ENCODE data around the gene ST8SIA6.

ST8SIA6 gene

GRCh38 chr10:17316488-17317170, 137.8 kb downstream of the ST8SIA6 start:
- no peak overlapping the region for H2AFZ ChIP-seq (ENCODE audit: low read depth, low read length)
- H3K9me3 ChIP-seq (ENCODE audit: insufficient read depth, low read length) = no peaks in the 10 kb centered on the region
- no peak overlapping the region for H3K27ac ChIP-seq (ENCODE audit: low read length)
- H3K79me2 ChIP-seq (ENCODE audit: low read length) = no peaks in the 10 kb centered on the region
- no peaks in the 10 kb centered on the region for H3K36me3 ChIP-seq (replicated peaks; ENCODE audit: low read depth, low read length)
- no peak overlapping the region for H3K4me3 ChIP-seq (ENCODE audit: low read length)
- H4K20me1 ChIP-seq (ENCODE audit: insufficient read depth, low read length) = no peaks in the 10 kb centered on the region
- TF ChIP-seq CTCF (IDR thresholded peaks at IDR 0.05; ENCODE audit: low read depth, low read length) (no peak), EZH2phosphoT487 (IDR thresholded peaks at IDR 0.05; ENCODE audit: low read depth) (no peak)
- 0 out of 2 replicates have a peak, but pooled peaks cover 4% of the 10 kb centered on the region for H3K27me3 ChIP-seq (ENCODE audit: low read depth, low read length)
- no peak overlapping the region; the same call in 1 of the 2 replicates for H3K4me2 ChIP-seq (ENCODE audit: low read length)
- H3K9ac ChIP-seq (ENCODE audit: low read length) = no peak overlapping the region
- peaks cover 13% of the 10 kb centered on the region for H3K4me1 ChIP-seq (ENCODE audit: low read length)

- Histone ChIP-seq H2AFZ (ENCODE audit: low read depth, low read length) (no peak overlapping the region), H3K4me1 (ENCODE audit: low read length) (no peaks in the 10 kb centered on the region), H3K27ac (ENCODE audit: low read length) (no peak overlapping the region), H4K20me1 (ENCODE audit: insufficient read depth, low read length) (no peaks in the 10 kb centered on the region), H3K9ac (ENCODE audit: low read length) (no peak overlapping the region), H3K27me3 (ENCODE audit: low read depth, low read length) (0 out of 2 replicates have a peak, but pooled peaks cover 4% of the 10 kb centered on the region), H3K36me3 (replicated peaks; ENCODE audit: low read depth, low read length) (no peaks in the 10 kb centered on the region), H3K9me3 (ENCODE audit: insufficient read depth, low read length) (no peaks in the 10 kb centered on the region), H3K4me2 (ENCODE audit: low read length) (no peak overlapping the region), H3K4me3 (ENCODE audit: low read length) (no peak overlapping the region), H3K79me2 (ENCODE audit: low read length) (no peaks in the 10 kb centered on the region)
- TF ChIP-seq EZH2phosphoT487 (IDR thresholded peaks at IDR 0.05; ENCODE audit: low read depth) (no peak), CTCF (IDR thresholded peaks at IDR 0.05; ENCODE audit: low read depth, low read length) (no peak)
These were observed 145.0 kb downstream of the ST8SIA6 start for GRCh38 chr10:17309435-17309834.

GRCh38 chr10:17307123-17307522, 147.3 kb downstream of the ST8SIA6 start:
- no peak for TF ChIP-seq EZH2phosphoT487 (IDR thresholded peaks at IDR 0.05; ENCODE audit: low read depth)
- TF ChIP-seq CTCF (IDR thresholded peaks at IDR 0.05; ENCODE audit: low read depth, low read length) = no peak
- H4K20me1 ChIP-seq (ENCODE audit: insufficient read depth, low read length) = no peaks in the 10 kb centered on the region

GRCh38 chr10:17292375-17292774, 162.0 kb downstream of the ST8SIA6 start:
- TF ChIP-seq CTCF (IDR thresholded peaks at IDR 0.05; ENCODE audit: low read depth, low read length) (no peak), EZH2phosphoT487 (IDR thresholded peaks at IDR 0.05; ENCODE audit: low read depth) (no peak)
- no peak overlapping the region for H3K9ac ChIP-seq (ENCODE audit: low read length)
- no peaks in the 10 kb centered on the region for H3K9me3 ChIP-seq (ENCODE audit: insufficient read depth, low read length)
- no peaks in the 10 kb centered on the region for H3K36me3 ChIP-seq (replicated peaks; ENCODE audit: low read depth, low read length)
- no peak overlapping the region for H3K4me3 ChIP-seq (ENCODE audit: low read length)
- H3K4me1 ChIP-seq (ENCODE audit: low read length) = no peaks in the 10 kb centered on the region
- no peaks in the 10 kb centered on the region for H3K79me2 ChIP-seq (ENCODE audit: low read length)
- no peaks in the 10 kb centered on the region for H3K27me3 ChIP-seq (ENCODE audit: low read depth, low read length)
- no peak overlapping the region for H2AFZ ChIP-seq (ENCODE audit: low read depth, low read length)
- no peak overlapping the region for H3K27ac ChIP-seq (ENCODE audit: low read length)
- H3K4me2 ChIP-seq (ENCODE audit: low read length) = no peak overlapping the region
- H4K20me1 ChIP-seq (ENCODE audit: insufficient read depth, low read length) = no peaks in the 10 kb centered on the region

More at GRCh38 chr10:17307123-17307522, 147.3 kb downstream of the ST8SIA6 start:
- Histone ChIP-seq H3K36me3 (replicated peaks; ENCODE audit: low read depth, low read length) (no peaks in the 10 kb centered on the region), H3K4me3 (ENCODE audit: low read length) (no peak overlapping the region), H3K9ac (ENCODE audit: low read length) (no peak overlapping the region), H3K79me2 (ENCODE audit: low read length) (no peaks in the 10 kb centered on the region), H3K4me2 (ENCODE audit: low read length) (no peak overlapping the region), H3K27ac (ENCODE audit: low read length) (no peak overlapping the region), H3K27me3 (ENCODE audit: low read depth, low read length) (no peaks in the 10 kb centered on the region), H3K4me1 (ENCODE audit: low read length) (no peaks in the 10 kb centered on the region), H3K9me3 (ENCODE audit: insufficient read depth, low read length) (no peaks in the 10 kb centered on the region), H2AFZ (ENCODE audit: low read depth, low read length) (no peak overlapping the region)
